Hematopoietic multipotent progenitor cell (in vitro differentiated cells): ENCODE results near the gene XBP1. TPM values are rescaled to one million over a fixed set of nuclear protein-coding genes. Genes with fewer than 3 reads are reported as not detected.
"Not testable (repeated sequence)": the region's sequence is repeated elsewhere in the genome, so short reads cannot be mapped to it uniquely, and the experiment has no call there.

Source experiments
- DNase-seq, 3 donors: peaks; one replicate each; pipeline ENCODE4 v3.0.0-alpha.2; 2011 to 2015; ENCODE audit warnings: low read depth in 2 of 3, low spot score in 2 of 3
- small RNA-seq: library from RNA; depleted of rRNA; stranded (forward); fragments of <200 nt; gene quantifications from one replicate; pipeline ENCODE3, GENCODE V24; 2012
- total RNA-seq: library from RNA; depleted of rRNA; stranded (reverse); fragments of >200 nt; gene quantifications from one replicate; pipeline ENCODE4 v1.2.3, GENCODE V29; 2012

XBP1 gene
- total RNA-seq, 1 donor, result 329 TPM

DNA sequence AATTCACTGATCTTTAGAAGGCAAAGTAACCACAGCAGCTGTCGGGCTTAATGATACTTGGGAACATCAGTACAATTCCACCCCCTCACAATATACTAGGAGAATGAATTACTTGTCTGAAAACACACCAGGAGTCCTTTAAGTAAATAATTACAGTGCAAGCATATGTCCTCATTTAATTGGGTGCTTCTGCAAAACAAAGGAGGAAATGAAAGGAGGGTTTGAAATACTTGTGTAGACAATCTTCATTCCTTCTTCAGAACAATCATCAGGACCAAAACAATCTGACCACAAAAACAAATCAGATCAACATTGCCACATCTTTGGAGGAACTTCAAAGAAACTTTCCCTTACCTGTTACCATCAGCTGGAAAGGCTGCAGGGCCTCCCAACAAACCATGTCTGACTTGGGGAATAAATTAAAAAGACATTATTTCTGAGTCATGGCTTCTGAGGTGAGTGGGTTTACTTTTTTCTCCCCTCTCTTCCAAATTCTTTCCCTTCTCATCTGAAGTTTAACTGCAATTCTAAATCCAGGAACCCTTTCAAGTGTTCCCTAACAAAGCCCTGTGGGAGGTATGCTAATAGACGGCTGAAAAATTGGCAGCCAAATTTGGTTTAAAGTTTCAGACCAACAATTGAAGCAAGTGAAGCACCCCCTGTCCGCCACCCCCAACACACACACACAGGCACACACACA, 40.4 kb downstream of the XBP1 start:
- no peak for DNase-seq

GRCh38 chr22:28754512-28754911, 45.9 kb downstream of the XBP1 start:
- DNase-seq, result not testable (repeated sequence)

DNA sequence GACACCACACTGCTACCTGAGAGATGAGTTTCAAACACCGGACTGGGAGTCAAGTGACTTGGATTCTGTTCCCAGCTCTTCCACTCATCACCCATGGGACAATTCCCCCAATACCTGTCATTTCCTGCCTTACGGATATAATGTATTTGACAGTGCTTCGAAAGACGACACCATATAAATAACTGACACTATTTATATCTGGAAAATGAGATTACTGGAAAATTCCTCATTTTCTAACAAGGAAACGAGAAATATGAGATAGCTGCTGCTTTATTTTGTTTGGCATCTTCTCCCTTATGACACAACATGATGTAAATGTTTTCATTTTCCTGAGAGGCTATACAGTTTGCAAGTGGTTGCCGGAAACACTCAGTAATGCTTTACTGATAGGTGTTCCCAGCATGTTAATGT, 49.9 kb downstream of the XBP1 start:
- DNase-seq, result no peak

Small RNA genes within 50 kb of the gene (small RNA-seq; reads per million reads assigned to genes)
- not detected for gene Z93930.1

Other genes with a start within 250 kb of the XBP1 start
- gene TTC28, start 120.7 kb downstream of the XBP1 start, total RNA-seq, result 19.7 TPM
- 15.3 TPM for gene CHEK2, start 58.7 kb downstream of the XBP1 start, total RNA-seq
- 11.3 TPM for gene HSCB, start 58.5 kb downstream of the XBP1 start, total RNA-seq
- 10.0 TPM for gene CCDC117, start 27.9 kb downstream of the XBP1 start, total RNA-seq
- 3.2 TPM for gene ZNRF3, start 83.0 kb upstream of the XBP1 start, total RNA-seq